WTC11 (cell line): ENCODE measurements around the gene PDE5A.

Experiments used
- ETV6 ChIP-seq: sonication (generic); formaldehyde crosslinking; IDR thresholded peaks from 2 replicates; pipeline ENCODE4 v1.8.1; 2022; ENCODE audit warnings: mild to moderate bottlenecking, missing genetic modification reagents
- IRF2 ChIP-seq: sonication (generic); formaldehyde crosslinking; IDR thresholded peaks from 2 replicates; pipeline ENCODE4 v1.8.0; 2022; ENCODE audit warnings: low read depth, missing genetic modification reagents, borderline replicate concordance
- TF ChIP-seq, protein P1 (sequence below): fragments of 200-600 bp; IDR thresholded peaks from 2 replicates; pipeline ENCODE4 v1.8.0; 2022; ENCODE audit warnings: antibody characterized with exemption

GRCh38 chr4:119625761-119626160 is 2.8 kb downstream of the PDE5A start:
- TF ChIP-seq, protein P1, sequence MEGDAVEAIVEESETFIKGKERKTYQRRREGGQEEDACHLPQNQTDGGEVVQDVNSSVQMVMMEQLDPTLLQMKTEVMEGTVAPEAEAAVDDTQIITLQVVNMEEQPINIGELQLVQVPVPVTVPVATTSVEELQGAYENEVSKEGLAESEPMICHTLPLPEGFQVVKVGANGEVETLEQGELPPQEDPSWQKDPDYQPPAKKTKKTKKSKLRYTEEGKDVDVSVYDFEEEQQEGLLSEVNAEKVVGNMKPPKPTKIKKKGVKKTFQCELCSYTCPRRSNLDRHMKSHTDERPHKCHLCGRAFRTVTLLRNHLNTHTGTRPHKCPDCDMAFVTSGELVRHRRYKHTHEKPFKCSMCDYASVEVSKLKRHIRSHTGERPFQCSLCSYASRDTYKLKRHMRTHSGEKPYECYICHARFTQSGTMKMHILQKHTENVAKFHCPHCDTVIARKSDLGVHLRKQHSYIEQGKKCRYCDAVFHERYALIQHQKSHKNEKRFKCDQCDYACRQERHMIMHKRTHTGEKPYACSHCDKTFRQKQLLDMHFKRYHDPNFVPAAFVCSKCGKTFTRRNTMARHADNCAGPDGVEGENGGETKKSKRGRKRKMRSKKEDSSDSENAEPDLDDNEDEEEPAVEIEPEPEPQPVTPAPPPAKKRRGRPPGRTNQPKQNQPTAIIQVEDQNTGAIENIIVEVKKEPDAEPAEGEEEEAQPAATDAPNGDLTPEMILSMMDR = no peak
- TF ChIP-seq IRF2 (CRISPR knock-in tag) (no peak), ETV6 (CRISPR knock-in tag) (no peak)
